ENCODE data around the gene NATD1.

Gene NATD1

DNA sequence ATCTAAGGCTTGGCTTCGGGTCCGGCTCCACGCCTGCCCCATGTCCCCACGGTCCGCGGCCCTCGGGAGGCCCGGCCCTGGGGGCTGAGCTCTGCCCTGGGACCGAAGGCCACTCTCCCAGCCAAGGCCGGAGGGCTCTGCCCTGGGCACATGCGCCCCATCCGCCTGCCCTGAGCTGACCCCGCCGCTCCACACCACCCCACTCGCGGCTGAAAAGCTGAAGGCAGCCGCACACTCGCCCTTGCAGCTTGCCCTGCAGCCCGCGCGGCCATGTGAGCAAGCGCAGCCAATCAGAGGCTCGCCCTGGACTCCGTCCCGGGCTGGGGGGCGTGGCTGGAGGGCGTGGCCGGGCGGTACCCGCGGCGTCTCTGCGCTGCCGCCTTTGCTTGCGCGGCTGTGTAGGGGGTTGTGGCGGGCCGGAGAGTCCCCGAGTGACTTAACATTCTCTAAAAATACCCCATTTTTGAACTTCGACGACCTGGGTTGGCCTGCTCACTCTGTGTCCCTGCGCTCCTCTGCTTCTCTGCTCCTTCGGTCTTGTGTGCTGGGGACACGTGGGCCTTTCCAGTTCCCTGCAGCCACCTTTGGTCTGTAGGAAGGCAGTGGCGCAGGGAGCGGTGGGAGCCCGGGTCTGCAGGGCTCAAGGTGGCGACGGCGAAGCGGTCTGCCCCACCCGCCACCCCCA is 22.5 kb upstream of the NATD1 start:
- peak; percentile 73 for DNase-seq (ENCODE audit: low read depth)

DNA sequence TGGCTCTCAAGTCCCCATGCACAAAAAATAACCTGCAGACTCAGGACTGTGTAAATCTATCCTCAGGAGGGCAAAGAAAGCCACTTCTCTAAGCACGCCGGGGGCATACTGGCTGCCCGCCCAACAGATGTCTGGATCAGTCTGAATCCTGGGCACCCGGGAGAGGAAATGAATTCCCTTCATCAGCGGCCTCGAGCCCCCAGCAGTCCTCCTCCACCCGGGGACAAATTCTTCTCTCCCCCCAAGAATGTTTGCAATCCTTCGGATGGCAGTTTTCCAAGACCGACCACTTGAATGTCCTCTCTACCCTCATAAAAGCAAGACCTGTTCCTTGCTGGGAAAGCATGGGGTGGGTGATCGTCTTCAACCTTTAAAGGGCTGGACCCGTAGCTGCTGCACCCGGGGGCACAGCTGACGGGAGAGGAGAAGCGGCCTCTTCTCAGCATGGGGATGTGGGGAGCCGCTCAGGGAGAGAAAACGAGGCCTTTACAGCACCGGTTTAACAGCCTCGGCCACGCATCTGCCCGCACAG is 21.9 kb upstream of the NATD1 start:
- no peak for DNase-seq (ENCODE audit: low read depth)

DNA sequence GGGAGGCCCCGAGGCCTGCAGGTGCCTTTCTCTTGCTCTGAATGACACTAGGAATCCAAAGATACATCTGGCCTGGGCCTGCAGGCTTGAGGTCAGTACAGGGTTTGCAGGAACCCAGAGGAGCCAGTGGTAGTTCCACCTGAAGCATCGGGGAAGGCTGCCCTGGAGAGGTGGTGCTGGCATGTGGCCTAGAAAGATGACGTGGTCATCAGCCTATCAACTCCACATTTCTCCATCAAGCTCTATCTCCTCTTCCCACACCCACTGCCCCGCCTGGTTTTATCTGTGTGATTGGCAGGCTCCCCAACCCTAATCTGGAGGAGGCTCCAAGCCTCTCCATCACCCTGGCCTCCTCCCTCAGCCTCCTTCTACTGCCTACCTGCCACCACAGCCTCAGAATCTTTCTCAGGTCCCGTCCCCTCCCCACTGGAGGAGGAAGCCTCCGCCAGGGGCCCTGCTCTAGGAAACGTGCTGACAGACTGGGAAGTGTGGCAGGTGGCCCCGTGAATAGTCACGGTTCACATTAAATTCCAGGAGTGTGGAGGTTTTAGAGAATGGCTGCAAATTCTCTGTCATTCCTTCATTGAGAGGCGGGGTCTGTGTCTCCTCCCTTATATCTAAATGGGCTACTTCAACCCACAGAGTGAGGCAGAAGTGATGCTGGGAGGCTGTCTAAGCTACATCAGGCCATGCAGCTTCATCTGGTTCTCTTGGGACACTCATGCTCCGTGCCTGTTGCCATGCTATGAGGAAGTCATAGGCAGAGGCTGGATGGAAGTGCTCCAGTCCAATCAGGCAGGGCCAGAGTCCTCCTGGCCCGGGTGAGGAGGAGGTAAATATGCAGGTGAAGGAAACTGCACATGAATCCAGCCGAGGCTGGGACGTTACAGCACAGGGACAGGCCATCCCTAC is 19.9 kb upstream of the NATD1 start:
- no peak for DNase-seq (ENCODE audit: low read depth)

DNA sequence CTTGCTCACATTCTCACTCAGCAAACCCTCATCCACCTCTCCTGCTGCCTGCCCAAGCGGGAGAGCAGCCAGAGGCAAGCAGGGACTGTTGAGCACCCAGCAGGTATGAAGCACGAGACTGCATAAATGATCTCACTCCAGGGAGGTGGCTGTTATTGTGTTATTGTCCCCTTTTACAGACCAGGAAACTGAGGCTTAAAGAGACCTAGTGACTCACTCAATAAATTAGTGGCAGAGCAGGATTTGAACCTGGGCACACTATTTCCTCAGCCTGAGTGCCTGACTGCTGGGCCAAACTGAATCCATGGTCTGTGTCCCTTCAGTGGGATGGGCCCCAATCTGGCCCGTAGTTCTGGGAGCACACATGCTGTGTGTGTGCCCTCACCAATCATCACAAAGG is 19.0 kb upstream of the NATD1 start:
- no peak for DNase-seq (ENCODE audit: low read depth)

DNA sequence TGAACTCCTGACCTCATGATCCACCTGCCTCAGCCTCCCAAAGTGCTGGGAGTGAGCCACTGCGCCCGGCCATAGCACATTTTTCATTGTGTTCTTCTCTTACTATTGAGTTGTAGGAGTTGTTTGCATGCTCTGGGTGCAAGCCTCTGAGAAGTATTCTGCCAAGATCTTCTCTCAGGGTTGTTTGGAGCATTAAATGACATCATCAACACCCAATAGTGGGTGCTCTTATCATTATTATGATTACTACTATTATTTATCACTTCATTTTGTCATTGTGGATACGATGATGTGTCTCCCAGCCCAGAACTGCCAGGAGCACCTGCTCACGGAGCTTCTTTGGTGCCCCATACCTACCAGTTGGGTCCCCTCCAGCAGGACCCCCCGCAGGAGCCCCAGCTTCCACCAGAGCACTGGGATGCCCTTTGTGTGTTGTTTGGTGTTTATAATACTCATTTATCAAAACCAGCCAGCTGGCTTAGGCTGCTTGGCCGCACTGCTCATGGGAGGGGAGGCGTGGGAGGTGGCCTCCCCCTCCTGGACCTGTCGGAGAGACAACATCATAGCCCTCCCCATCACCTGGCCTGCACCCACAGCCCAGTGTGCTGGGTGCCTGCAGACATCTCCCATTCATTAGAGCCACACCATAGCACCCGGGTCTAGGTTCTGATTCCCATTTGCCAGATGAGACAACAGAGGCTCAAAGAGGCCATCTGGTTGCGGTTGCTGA is 18.4 kb upstream of the NATD1 start:
- no peak for DNase-seq (ENCODE audit: low read depth)

DNA sequence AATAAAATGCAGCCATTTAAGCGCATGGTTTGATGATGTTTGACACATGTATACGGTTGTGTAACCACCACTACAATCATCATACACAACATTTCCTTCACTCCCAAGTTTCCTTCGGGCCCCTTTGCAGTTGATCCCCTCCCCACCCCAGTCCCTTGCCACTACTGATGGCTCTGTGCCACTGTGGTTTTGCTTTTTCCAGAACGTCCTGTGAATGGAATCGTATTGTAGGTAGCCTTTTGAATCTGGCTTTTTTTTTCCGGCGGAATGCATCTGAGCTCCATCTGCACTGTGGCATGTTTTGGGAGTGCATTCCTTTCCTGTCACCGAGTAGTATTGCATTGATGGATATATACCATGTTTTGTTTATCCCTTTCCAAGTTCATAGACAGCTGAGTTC is 16.2 kb upstream of the NATD1 start:
- DNase-seq (ENCODE audit: low read depth): no peak

DNA sequence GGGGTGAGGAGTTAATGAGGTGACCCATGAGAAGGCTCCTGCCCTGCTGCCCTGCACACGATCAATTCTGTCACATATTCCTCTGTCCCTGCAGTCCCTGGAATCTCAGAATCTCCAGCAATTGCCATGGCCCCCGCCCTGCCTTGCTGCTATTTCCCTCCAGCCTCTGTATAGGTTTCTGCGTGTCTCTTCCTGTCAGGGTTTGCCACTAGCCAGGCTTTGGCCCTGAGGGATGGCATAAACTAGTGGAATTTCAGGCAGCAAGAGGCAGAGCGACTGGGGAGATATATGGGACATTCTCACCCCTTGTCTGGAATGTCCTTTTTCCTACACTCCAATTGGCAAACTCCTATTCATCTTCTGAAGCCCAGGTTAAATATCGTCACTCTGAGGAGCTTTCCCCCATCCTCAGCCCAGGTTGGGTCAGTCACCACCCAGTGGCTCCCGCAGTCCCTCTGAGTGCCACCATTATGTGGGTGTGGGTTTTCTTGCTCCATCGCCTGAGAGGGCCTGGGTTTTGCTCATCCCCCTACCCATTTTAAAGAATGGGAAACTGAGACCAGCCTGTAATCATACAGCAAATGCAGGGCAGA is 15.5 kb upstream of the NATD1 start:
- no peak for DNase-seq (ENCODE audit: low read depth)

DNA sequence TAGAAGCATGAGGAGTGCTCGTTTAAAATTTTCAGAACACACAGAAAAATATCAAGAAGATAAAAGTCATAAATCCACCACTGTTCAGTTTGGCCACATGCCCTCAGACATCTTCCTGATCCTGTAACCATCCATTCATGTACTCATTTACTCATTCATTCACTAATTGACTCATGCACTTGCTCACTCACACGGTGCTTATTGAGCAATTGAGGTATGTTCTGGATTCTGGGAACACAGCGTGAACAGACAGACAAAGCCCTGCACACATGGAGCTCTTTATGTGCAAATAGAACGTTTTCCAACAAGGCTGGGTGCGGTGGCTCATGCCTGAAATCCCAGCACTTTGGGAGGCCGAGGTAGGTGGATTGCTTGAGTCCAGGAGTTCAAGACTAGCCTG is 10.2 kb upstream of the NATD1 start:
- DNase-seq (ENCODE audit: low read depth): peak; percentile 81

DNA sequence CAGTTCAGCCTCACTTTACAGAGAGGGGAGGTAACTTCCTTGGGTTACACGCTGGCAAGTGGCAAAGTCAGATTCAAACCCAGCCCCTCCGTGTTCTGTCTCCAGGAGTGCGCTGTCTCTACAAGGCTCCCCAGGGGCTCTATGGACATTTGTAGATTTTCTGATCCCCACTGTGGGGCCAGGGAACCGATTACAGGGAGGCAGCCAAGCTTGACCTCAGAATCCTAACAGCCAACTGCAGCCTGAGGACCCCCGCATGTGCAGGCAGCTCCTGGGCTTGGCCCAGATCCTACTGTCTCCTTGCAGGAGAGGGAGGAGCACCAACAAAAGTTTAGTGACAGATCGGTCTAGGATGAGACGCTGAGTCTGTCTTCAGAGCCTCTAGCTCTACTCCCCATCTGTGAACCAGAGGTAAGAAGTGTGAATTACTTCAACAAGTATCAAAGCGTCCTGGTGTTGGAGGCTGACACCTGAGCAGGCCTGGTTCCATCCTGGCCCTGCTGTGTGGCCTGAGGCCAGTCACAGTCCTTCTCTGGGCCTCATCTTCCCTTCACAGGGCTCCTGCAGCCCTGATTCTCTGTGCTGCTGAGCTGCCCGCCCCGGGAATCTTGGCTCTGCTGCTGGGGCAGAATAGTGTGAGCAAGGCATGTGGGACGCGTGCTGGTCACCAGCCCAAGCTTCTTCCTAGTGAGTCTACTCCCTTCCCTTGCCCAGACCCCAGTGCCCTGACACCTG is 9.2 kb upstream of the NATD1 start:
- DNase-seq (ENCODE audit: low read depth): no peak

DNA sequence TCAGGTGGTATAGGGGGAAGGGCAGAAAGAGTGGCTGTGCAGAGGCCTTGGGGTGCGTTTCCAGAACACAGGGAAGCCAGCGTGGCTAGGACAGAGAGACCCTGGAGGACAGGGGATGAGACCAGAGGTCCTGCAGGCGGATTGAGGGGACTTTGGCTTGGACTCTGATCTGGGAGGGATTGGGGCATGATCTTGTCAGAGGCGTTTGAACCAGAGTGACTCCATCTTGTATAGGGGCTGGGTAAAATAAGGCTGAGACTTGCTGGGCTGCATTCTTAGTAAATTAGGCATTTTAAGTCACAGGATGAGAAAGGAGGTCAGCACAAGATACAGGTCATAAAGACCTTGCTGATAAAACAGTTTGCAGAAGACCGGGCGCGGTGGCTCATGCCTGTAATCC is 5.4 kb upstream of the NATD1 start:
- no peak for DNase-seq (ENCODE audit: low read depth)

DNA sequence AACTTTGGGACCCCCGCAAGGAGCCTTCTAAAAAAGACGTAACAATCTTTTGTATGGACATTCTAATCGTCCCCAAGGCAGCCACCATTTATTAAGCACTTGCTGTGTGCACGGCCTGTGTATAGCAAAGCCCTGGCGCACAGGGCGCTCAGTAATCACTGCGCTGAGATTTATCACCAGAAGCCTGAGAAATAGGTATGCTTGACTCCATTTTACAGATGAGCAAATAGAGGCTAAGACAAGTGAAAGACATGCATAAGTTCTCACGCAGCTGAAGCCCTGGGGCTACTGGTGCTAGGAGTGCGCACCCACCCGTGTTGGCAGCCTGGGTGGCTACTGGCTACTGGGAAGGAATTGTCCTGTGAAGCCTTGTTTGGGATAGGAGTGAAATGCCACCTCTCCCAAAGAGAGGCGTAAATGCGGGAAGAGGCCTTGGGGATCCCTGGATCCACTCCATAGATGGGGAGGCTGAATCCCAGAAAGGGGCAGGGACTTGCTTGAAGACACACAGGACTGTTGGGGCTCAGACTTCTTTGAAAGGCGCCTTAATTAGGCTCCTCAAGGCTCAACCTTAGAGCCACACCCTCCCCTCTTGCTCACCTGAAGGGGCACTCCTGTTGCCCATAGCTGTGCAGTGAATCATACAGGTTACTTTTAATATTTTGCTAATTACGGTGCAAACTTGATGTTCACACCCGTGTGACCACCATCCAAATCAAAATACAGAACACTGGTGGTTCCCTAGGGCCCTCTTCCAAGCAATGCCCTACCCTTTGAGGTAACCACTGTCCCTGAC is 634 bp upstream of the NATD1 start:
- DNase-seq (ENCODE audit: low read depth): no peak

DNA sequence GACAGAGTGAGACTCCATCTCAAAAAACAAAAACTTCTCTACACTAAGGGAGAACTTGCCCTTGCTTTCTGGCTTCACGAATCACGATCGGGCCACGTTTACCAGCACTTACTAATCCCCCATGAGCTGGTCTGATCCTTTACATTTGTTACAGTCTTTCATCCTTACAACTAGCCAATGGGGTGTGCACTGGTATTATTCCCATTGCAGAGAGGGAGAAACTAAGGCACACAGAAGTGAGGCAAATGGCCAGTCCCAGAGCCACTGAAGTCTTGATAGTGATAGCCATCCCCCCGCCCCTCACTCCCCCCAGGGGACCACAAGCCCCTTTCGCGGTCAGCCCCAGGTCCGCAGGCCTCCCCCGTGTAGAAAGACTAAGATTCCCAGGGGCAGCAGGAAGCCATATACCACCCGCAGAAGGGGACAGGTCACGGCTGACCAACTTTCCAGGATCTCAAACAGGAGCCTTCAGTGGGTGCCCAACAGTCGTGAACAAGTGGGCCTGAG is 868 bp downstream of the NATD1 start:
- no peak for DNase-seq (ENCODE audit: low read depth)

DNA sequence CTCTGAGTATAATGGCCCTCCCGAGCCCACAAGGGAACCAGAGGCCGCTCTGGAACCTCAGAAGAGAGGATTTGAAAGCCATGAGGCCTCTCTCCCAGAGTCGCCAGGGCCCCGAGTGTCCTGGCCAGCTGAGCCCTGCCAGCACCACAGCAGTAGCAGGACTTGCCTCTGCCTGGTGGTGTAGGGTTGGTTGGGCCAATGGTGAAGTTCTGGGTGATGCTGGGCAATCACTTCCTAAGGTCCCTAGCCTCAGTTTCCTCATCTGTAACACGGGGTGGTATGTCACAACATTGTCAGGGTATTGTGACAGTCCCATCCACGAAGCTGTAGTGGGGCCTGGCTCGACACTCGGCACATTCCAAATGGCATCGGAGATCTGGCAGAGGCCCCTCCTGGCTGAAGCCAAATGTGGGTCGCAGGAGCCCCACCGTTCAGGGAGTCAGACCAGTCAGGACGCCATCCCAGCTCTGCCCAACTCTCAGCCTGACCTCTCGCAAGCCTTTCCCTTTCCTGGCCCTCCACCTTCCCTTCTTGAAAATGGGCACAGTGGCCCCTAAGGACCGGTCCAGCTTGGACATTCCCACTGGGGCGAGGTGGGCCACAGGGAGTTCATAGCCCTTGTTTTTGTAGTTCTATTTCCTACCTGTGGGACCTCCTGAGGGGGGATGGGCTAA is 1.7 kb downstream of the NATD1 start:
- no peak for DNase-seq (ENCODE audit: low read depth)

DNA sequence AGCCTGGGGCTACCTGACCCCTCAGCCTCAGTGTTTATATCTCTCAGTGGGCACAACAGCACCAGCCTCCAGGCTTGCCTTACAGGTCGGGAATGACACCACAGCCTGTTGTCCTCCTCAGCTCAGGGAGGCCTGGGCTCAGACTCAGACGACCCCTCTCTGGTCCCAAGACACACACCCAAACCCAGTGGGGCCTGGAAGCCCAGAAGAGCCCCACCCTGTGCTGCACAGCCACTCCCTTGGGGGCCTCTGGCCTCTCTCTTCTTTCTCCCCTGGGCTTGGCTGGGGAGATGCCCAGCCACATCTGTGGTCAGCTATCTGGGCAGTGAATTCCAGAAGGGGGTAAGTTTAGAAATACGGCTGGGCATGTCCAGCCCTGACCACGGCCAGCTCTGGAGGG is 2.4 kb downstream of the NATD1 start:
- DNase-seq (ENCODE audit: low read depth): no peak

DNA sequence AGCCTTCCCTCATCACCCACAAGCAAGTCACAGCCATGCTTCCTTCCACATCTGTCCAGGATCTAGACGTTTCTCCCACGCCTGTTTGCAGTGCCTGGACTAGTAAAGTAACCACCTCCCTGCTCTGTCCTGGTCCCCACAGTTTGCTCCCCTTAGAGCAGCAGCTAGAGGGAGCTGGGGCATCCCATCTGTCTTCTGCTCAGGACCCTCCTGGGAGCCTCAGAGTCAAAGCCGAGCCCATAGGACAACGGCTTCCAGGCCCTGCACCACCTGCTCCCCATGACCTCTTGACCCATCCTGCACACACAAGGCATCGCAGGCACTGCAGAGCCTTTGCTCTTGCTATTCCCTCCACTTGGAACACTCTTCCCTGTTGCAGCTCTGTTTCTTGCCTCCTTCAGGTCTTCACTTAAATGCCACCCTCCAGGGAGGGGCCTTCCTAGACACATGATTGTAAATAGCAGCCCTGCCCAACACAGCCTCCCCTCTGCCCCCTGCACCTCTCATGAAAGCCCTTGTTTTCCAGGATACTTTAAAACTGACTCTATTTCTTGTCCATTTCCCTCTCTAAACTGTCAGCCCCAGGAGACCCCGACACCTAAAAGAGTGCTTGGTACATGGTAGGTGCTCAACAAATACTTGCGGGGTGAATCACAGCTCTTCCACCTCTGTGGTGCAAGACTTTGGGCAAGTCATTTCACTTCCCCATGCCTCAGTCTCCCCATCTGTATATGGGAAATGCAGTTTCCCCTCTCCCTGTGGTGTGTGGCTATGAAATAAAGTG is 3.1 kb downstream of the NATD1 start:
- DNase-seq (ENCODE audit: low read depth): no peak

DNA sequence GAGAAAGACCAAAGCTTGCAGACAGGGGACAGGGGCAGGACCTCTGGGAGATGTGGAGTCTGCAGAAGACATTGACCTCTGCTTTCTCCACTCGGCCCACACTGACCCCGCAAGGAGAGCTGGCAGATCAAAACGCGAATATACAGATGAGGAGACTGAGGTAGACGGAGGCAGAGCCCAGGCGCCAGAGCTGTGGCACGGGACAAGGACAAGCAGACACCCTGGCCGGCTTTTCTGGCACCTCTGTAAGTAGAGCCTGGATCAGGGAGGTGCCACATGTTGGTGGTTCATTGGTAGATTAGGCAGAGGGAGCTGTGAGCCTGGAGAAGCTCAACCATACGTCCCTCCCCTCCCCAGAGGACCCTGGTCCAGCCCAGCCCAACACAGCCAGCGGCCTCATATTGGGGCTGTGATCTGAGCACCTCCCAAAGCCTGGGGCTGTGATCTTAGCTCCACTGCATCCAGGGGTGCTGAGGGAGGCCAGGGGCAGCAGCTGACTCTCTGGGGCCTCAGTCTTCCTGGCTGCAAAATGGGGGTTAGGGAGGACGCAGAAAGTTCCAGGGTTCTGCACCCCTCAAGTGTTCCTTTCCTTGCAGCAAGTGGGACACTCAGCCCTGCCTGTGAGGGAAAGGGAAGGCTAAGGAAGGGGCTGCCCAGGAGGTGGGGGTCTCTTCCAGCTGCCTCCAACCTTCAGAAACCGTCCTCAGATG is 4.0 kb downstream of the NATD1 start:
- no peak for DNase-seq (ENCODE audit: low read depth)

DNA sequence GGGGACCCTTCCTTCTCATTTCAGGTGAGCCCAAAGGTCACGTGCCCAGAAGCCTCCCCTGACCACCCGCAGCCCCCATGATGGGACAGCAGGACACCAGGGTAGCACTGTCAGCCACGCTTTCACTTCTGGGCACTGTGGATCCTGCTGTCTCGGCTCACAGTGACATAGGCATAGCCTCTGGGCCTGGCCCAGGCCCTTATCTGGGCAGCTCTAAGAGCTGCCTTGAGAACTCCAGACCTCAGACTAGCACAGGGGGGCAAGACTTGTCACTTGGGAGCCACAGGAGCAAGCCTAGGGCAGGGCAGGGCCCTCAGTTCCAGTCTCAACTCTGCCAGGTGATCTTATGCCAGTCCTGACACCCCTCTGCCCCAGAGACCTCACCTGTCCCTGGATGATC is 4.7 kb downstream of the NATD1 start:
- DNase-seq (ENCODE audit: low read depth): no peak

DNA sequence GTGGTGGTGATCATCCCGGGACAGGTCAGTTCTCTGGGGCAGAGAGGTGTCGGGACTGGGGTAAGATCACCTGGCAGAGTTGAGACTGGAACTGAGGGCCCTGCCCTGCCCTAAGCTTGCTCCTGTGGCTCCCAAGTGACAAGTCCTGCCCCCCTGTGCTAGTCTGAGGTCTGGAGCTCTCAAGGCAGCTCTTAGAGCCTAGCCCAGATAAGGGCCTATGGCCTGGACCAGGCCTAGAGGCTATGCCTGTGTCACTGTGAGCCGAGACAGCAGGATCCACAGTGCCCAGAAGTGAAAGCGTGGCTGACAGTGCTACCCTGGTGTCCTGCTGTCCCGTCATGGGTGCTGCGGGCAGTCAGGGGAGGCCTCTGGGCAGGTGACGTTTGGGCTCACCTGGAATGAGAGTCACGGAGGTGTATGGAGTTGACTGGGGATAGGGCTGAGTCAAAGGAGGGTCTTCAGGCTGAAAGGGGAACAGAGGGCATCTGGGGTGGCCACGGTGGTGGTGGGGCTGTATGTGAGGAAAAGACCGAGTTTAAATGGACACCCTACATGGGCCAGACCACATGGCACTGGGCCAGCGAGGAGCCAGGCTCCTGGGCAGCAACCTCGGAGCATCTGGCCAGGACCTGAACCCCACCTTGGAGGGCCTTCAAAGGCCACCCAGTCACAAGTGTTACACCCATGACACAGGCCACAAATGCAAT is 5.5 kb downstream of the NATD1 start:
- DNase-seq (ENCODE audit: low read depth): no peak
